H1 (cell line): ENCODE data around the gene ERMN. TPM values are rescaled to one million over a fixed set of nuclear protein-coding genes. Genes with fewer than 3 reads are reported as not detected.

Experiments
- CTCF ChIA-PET: fragments of 300-600 bp; sonication (Branson Sonifier 250); formaldehyde crosslinking; loops from one replicate; lab custom pipeline; 2021; ENCODE audit not compliant: partially characterized antibody; lab: Charles Lee
- POLR2A ChIA-PET: fragments of 300-600 bp; sonication (Branson Sonifier 250); formaldehyde crosslinking; loops from one replicate; lab custom pipeline; 2021; ENCODE audit warnings: inconsistent platforms; ENCODE audit not compliant: partially characterized antibody; lab: Charles Lee
- DNase-seq, 2 experiments: peaks; one replicate each; pipeline versions ENCODE4 v3.0.0 to v3.0.0-alpha.2; 2010 to 2022; ENCODE audit warnings: low spot score in 2 of 2, low read depth in 1 of 2, mixed read lengths in 1 of 2
- FAIRE-seq: peaks from 2 replicates; lab custom pipeline; 2011; peaks lifted over from hg19 to GRCh38; lab: Jason Lieb, UNC
- H2AFZ ChIP-seq: 2 replicates; pipeline ENCODE4 v1.8.1; 2012; ENCODE audit warnings: low read length, inconsistent platforms
- H2AK5ac ChIP-seq: 2 replicates; pipeline ENCODE4 v1.6.1; 2013; ENCODE audit warnings: low read depth, low read length
- H2BK120ac ChIP-seq: replicated peaks from 2 replicates; pipeline ENCODE3; 2013; ENCODE audit warnings: low read depth, low read length, inconsistent platforms
- H2BK12ac ChIP-seq: 2 replicates; pipeline ENCODE4 v1.6.1; 2013; ENCODE audit warnings: low read depth, low read length
- H2BK15ac ChIP-seq: 2 replicates; pipeline ENCODE4 v1.6.1; 2013; ENCODE audit warnings: low read length
- H2BK20ac ChIP-seq: 2 replicates; pipeline ENCODE4 v1.6.1; 2013; ENCODE audit warnings: low read length
- H2BK5ac ChIP-seq: 2 replicates; pipeline ENCODE4 v1.6.1; 2013; ENCODE audit warnings: low read depth, low read length
- H3K14ac ChIP-seq: 2 replicates; pipeline ENCODE4 v1.6.1; 2013; ENCODE audit warnings: inconsistent platforms; ENCODE audit not compliant: insufficient read length
- H3K18ac ChIP-seq: 2 replicates; pipeline ENCODE4 v1.6.1; 2013; ENCODE audit warnings: low read length; ENCODE audit errors: extremely low read depth
- H3K23ac ChIP-seq: 2 replicates; pipeline ENCODE4 v1.6.1; 2013; ENCODE audit warnings: inconsistent platforms; ENCODE audit not compliant: insufficient read length
- H3K23me2 ChIP-seq: 2 replicates; pipeline ENCODE4 v1.6.1; 2013; ENCODE audit warnings: low read depth, low read length
- H3K27ac ChIP-seq: 2 replicates; pipeline ENCODE4 v1.6.1; 2011; ENCODE audit warnings: low read depth, low read length, inconsistent platforms
- H3K27me3 ChIP-seq, 4 experiments: replicated peaks in 1 of 4; 1 replicate in 1 of 4; 2 replicates in 3 of 4; pipeline versions ENCODE4 v1.6.1 to v1.8.1; 2011 to 2013; ENCODE audit warnings: low read length in 3 of 4, mild to moderate bottlenecking in 3 of 4, inconsistent platforms in 2 of 4, mixed read lengths in 2 of 4, moderate library complexity in 1 of 4; ENCODE audit not compliant: control insufficient read depth in 3 of 4, insufficient read depth in 3 of 4; ENCODE audit errors: extremely low read depth in 1 of 4
- H3K36me3 ChIP-seq, 4 experiments: 2 replicates each; pipeline versions ENCODE4 v1.6.1 to v1.8.1; 2011 to 2013; ENCODE audit warnings: mild to moderate bottlenecking in 4 of 4, low read length in 3 of 4, moderate library complexity in 2 of 4, control low read depth in 1 of 4, inconsistent platforms in 1 of 4; ENCODE audit not compliant: insufficient read depth in 4 of 4, control insufficient read depth in 2 of 4
- H3K4ac ChIP-seq: replicated peaks from 2 replicates; pipeline ENCODE3; 2013; ENCODE audit warnings: low read length, low read depth, mixed read lengths, inconsistent platforms; ENCODE audit not compliant: insufficient read length
- H3K4me1 ChIP-seq, 4 experiments: replicated peaks in 1 of 4; 1 replicate in 1 of 4; 2 replicates in 3 of 4; pipeline versions ENCODE4 v1.6.1 to v1.8.1; 2011 to 2013; ENCODE audit warnings: low read length in 3 of 4, inconsistent platforms in 2 of 4, mixed read lengths in 1 of 4; ENCODE audit not compliant: insufficient read depth in 4 of 4, control insufficient read depth in 3 of 4
- H3K4me2 ChIP-seq, 2 experiments: 2 replicates each; pipeline versions ENCODE4 v1.6.1 to v1.8.1; 2011 to 2013; ENCODE audit warnings: low read depth in 2 of 2, low read length in 2 of 2, control low read depth in 1 of 2, inconsistent platforms in 1 of 2, mild to moderate bottlenecking in 1 of 2; ENCODE audit not compliant: insufficient read depth in 1 of 2
- H3K4me3 ChIP-seq, 4 experiments: fragments of 200-600, 300-600 bp in 1 of 4; sonication (generic), shearing (Covaris generic), sonication (Bioruptor Twin) in 1 of 4; 2 replicates each; pipeline versions ENCODE4 v1.5.1 to v1.8.1; 2011 to 2016; ENCODE audit warnings: low read length in 4 of 4, low read depth in 3 of 4, control low read depth in 2 of 4, inconsistent platforms in 2 of 4, mild to moderate bottlenecking in 2 of 4, mixed read lengths in 1 of 4, moderate library complexity in 1 of 4; ENCODE audit not compliant: insufficient read depth in 2 of 4; ENCODE audit errors: extremely low read depth in 1 of 4
- H3K56ac ChIP-seq: replicated peaks from 2 replicates; pipeline ENCODE3; 2013; ENCODE audit warnings: low read depth, mild to moderate bottlenecking, mixed read lengths, low read length, inconsistent platforms; ENCODE audit not compliant: insufficient read length
- H3K79me1 ChIP-seq: 2 replicates; pipeline ENCODE4 v1.6.1; 2013; ENCODE audit warnings: low read depth, low read length, control low read depth
- H3K79me2 ChIP-seq, 2 experiments: 2 replicates each; pipeline versions ENCODE4 v1.6.1 to v1.8.1; 2012 to 2013; ENCODE audit warnings: low read length in 2 of 2, mild to moderate bottlenecking in 2 of 2, inconsistent platforms in 1 of 2; ENCODE audit not compliant: insufficient read depth in 2 of 2, control insufficient read depth in 1 of 2
- H3K9ac ChIP-seq, 4 experiments: replicated peaks in 1 of 4; 1 replicate in 1 of 4; 2 replicates in 3 of 4; pipeline versions ENCODE4 v1.6.1 to v1.8.1; 2011 to 2013; ENCODE audit warnings: low read depth in 3 of 4, low read length in 3 of 4, control low read depth in 2 of 4, mild to moderate bottlenecking in 2 of 4, moderate library complexity in 2 of 4, inconsistent platforms in 1 of 4; ENCODE audit errors: extremely low read depth in 1 of 4
- H3K9me3 ChIP-seq, 2 experiments: 2 replicates each; pipeline versions ENCODE4 v1.6.1 to v1.8.1; 2012 to 2013; ENCODE audit warnings: mild to moderate bottlenecking in 2 of 2, moderate library complexity in 2 of 2, control low read depth in 1 of 2, inconsistent platforms in 1 of 2, low read depth in 1 of 2, low read length in 1 of 2, mixed read lengths in 1 of 2; ENCODE audit not compliant: insufficient read depth in 2 of 2
- H4K20me1 ChIP-seq, 2 experiments: replicated peaks in 1 of 2; 2 replicates each; pipeline versions ENCODE3 to v1.8.1; 2011 to 2013; ENCODE audit warnings: inconsistent platforms in 2 of 2, low read length in 2 of 2, mild to moderate bottlenecking in 1 of 2; ENCODE audit not compliant: insufficient read depth in 2 of 2, control insufficient read depth in 1 of 2
- H4K5ac ChIP-seq: 2 replicates; pipeline ENCODE4 v1.6.1; 2013; ENCODE audit warnings: low read length, low read depth, mixed read lengths, inconsistent platforms; ENCODE audit not compliant: insufficient read length
- H4K8ac ChIP-seq: 2 replicates; pipeline ENCODE4 v1.8.0; 2013; ENCODE audit warnings: mild to moderate bottlenecking, moderate library complexity, low read length, inconsistent platforms; ENCODE audit not compliant: insufficient read depth; ENCODE audit errors: extremely low read depth
- H4K91ac ChIP-seq: replicated peaks from 2 replicates; pipeline ENCODE3; 2013; ENCODE audit warnings: low read length, mixed read lengths, inconsistent platforms; ENCODE audit not compliant: insufficient read length
- ATF3 ChIP-seq: IDR thresholded peaks from 2 replicates; pipeline ENCODE4 v1.6.1; 2011; ENCODE audit warnings: low read depth, mild to moderate bottlenecking, low read length; ENCODE audit not compliant: insufficient read depth
- BCL11A ChIP-seq, 2 experiments: IDR thresholded peaks; one replicate each; pipeline ENCODE4 v1.6.1; 2011; ENCODE audit warnings: low read depth in 2 of 2, low read length in 2 of 2, mild to moderate bottlenecking in 2 of 2
- CEBPB ChIP-seq: IDR thresholded peaks from 2 replicates; pipeline ENCODE4 v1.6.1; 2012; ENCODE audit warnings: low read depth, low read length
- JUN ChIP-seq: IDR thresholded peaks from 2 replicates; pipeline ENCODE4 v1.6.1; 2011; ENCODE audit warnings: low read depth, mild to moderate bottlenecking, improper control_type of control experiment, low read length
- SIN3A ChIP-seq, 2 experiments: IDR thresholded peaks in 1 of 2; conservative IDR thresholded peaks in 1 of 2; 2 replicates each; pipeline ENCODE4 v1.6.1; 2011 to 2012; ENCODE audit warnings: low read length in 2 of 2, improper control_type of control experiment in 1 of 2, low read depth in 1 of 2, mild to moderate bottlenecking in 1 of 2
- SIRT6 ChIP-seq: IDR thresholded peaks from one replicate; pipeline ENCODE4 v1.7.1; 2012; ENCODE audit warnings: low read length, inconsistent platforms
- SP1 ChIP-seq: IDR thresholded peaks from 2 replicates; pipeline ENCODE4 v1.6.1; 2011; ENCODE audit warnings: low read depth, low read length
- TAF1 ChIP-seq: IDR thresholded peaks from 2 replicates; pipeline ENCODE4 v1.6.1; 2011; ENCODE audit warnings: mild to moderate bottlenecking, low read depth, low read length
- long read RNA-seq, 2 experiments: library from RNA in 1 of 2; library from capped mRNA in 1 of 2; stranded (forward); transcript quantifications; one replicate each; pipeline ENCODE4 v2.0.0, GENCODE V29; 2021; ENCODE audit warnings: inconsistent platforms in 1 of 2
- polyA minus RNA-seq, 3 experiments: library from RNA; depleted of rRNA, polyadenylated mRNA; stranded (reverse); fragments of >200 nt; gene quantifications; 1 replicate in 2 of 3; 2 replicates in 1 of 3; pipeline ENCODE4 v1.2.3, GENCODE V29; 2011
- polyA plus RNA-seq, 7 experiments: library from polyadenylated mRNA; depleted of rRNA in 3 of 7; stranded (reverse) in 5 of 7; unstranded in 2 of 7; fragments of >200 nt in 5 of 7; fragments of 200-250 nt in 2 of 7; gene quantifications; 1 replicate in 5 of 7; 2 replicates in 1 of 7; 4 replicates in 1 of 7; pipeline versions ENCODE4 v1.2.1 to v1.2.3, GENCODE V29; 2011 to 2013; ENCODE audit warnings: missing spikeins in 2 of 7, mixed read lengths in 2 of 7
- total RNA-seq: library from RNA; stranded (reverse); fragmentation: NEBNext Ultra II Directional; extraction: Animal tissue kit (Norgen Biotek cat#: 25700); gene quantifications from 2 replicates; pipeline ENCODE4 v1.2.1, GENCODE V29; 2021

ERMN gene, protein sequence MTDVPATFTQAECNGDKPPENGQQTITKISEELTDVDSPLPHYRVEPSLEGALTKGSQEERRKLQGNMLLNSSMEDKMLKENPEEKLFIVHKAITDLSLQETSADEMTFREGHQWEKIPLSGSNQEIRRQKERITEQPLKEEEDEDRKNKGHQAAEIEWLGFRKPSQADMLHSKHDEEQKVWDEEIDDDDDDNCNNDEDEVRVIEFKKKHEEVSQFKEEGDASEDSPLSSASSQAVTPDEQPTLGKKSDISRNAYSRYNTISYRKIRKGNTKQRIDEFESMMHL
- total RNA-seq, result not detected in 2 replicates
- polyA plus RNA-seq (2011; rRNA removed), result 0.02 and 0.11 TPM in 2 replicates
- polyA plus RNA-seq (2011; cell fraction: cytosol; rRNA removed), result 0.06 TPM
- polyA plus RNA-seq (2011; cell fraction: nucleus; rRNA removed), result 0.03 TPM
- 0.17 to 0.40 TPM (median 0.37 TPM) in 3 of 4 replicates, not detected in the other for polyA plus RNA-seq (2012, experiment 1 of 2)
- not detected for polyA plus RNA-seq (2012, experiment 2 of 2)
- polyA plus RNA-seq (2013, experiment 1 of 2), result 0.28 TPM
- polyA plus RNA-seq (2013, experiment 2 of 2), result 0.06 TPM
- 0.07 and 0.13 TPM in 2 replicates for polyA minus RNA-seq (2011; rRNA and poly(A)+ RNA removed)
- not detected for polyA minus RNA-seq (2011; cell fraction: cytosol; rRNA and poly(A)+ RNA removed)
- 1.8 TPM for polyA minus RNA-seq (2011; cell fraction: nucleus; rRNA and poly(A)+ RNA removed)
- long read RNA-seq, experiment 1, result 0 reads
- long read RNA-seq, experiment 2, result 0 reads

- Histone ChIP-seq H3K4me3 (no peak within 1 kb of the TSS), H3K79me1 (no peaks in the 10 kb centered on the region), H3K18ac (no peak within 1 kb of the TSS), H2AK5ac (no peak within 1 kb of the TSS), H3K9me3 (no peaks in the 10 kb centered on the region), H2AFZ (0 out of 2 replicates have a peak within 1 kb of the TSS, but pooled peaks have one; percentile 7), H2BK120ac (no peak within 1 kb of the TSS), H4K91ac (no peak within 1 kb of the TSS), H4K20me1 (no peaks in the 10 kb centered on the region), H3K56ac (no peak within 1 kb of the TSS), H4K8ac (no peak within 1 kb of the TSS), H4K5ac (no peak within 1 kb of the TSS), H2BK15ac (no peak within 1 kb of the TSS), H3K79me2 (no peaks in the 10 kb centered on the region), H2BK20ac (0 out of 2 replicates have a peak within 1 kb of the TSS, but pooled peaks have one; percentile 16), H2BK5ac (peak within 1 kb of the TSS; percentile 10; the same call in 1 of the 2 replicates), H3K9ac (no peak within 1 kb of the TSS), H2BK12ac (no peak within 1 kb of the TSS), H3K36me3 (no peaks in the 10 kb centered on the region), H3K27ac (no peak within 1 kb of the TSS), H3K23ac (no peak within 1 kb of the TSS), H3K4me1 (peaks cover 0 to 9% (median 8%) of the 10 kb centered on the region in 4 experiments; a peak in 6 of 7 replicates), H3K27me3 (no peaks in the 10 kb centered on the region), H3K4me2 (no peak within 1 kb of the TSS; a peak in 2 of 4 replicates), H3K4ac (no peak within 1 kb of the TSS), H3K14ac (no peak within 1 kb of the TSS), H3K23me2 (no peaks in the 10 kb centered on the region)
- no peak for TF ChIP-seq SIRT6
- 0 out of 2 replicates have a peak, but pooled peaks have one; percentile 19 for TF ChIP-seq SP1
- no peak for TF ChIP-seq JUN
- TF ChIP-seq SIN3A (conservative IDR thresholded peaks at IDR 0.05 in 1 of 2, IDR thresholded peaks at IDR 0.05 in 1 of 2; ENCODE audit: low read depth in 1 of 2, low read length in 2 of 2), result no peak
- TF ChIP-seq BCL11A (IDR thresholded peaks at IDR 0.05; ENCODE audit: low read depth in 2 of 2, low read length in 2 of 2), result no peak
- TF ChIP-seq CEBPB, result peak; percentile 82
- TF ChIP-seq ATF3, result no peak
- no peak for TF ChIP-seq TAF1
- POLR2A ChIA-PET, result no interaction called here
- FAIRE-seq, result peak; percentile 79
- peak in 1 of 2 experiments; percentile 34 for DNase-seq
- CTCF ChIA-PET, result interaction anchor here (0.8 to 16.0 kb wide), 12 partner anchors 10 to 661 kb away, joined by 3 to 299 read pairs (median 6); no protein-coding TSS in a partner anchor
These were observed at the start of gene ERMN for GRCh38 chr2:157325786-157326185. Gene ERMN (minus strand): TSS chr2:157325824. CDS start chr2:157325642, 182 bp downstream.
